Right lobe of liver (tissue), 6 donors: ENCODE results near the gene SRSF9. TPM values are rescaled to one million over a fixed set of nuclear protein-coding genes. Genes with fewer than 3 reads are reported as not detected.

Experiments
- ATAC-seq, 4 donors: fragments of 200-7000 bp; cut with Tn5 transposase; one replicate each; pipeline ENCODE4 v1.9.1; 2020; ENCODE audit warnings: mild to moderate bottlenecking in 4 of 4, moderate library complexity in 4 of 4
- DNase-seq, 3 donors: peaks; one replicate each; pipeline ENCODE4 v3.0.0-alpha.2; 2020
- H3K27ac ChIP-seq, 3 donors: fragments of 200-600 bp; one replicate each; pipeline ENCODE4 v1.8.0; 2022
- H3K27me3 ChIP-seq, 2 donors: fragments of 200-600 bp; one replicate each; pipeline ENCODE4 v1.8.0; 2022
- H3K36me3 ChIP-seq, 4 donors: fragments of 200-600 bp; sonication (generic) in 1 of 4; one replicate each; pipeline versions ENCODE4 v1.5.1 to v1.8.0; 2017 to 2022; ENCODE audit warnings: control low read depth in 1 of 4
- H3K4me1 ChIP-seq, 4 donors: fragments of 200-600 bp; sonication (generic) in 1 of 4; one replicate each; pipeline versions ENCODE4 v1.5.1 to v1.8.0; 2017 to 2022; ENCODE audit warnings: control low read depth in 1 of 4
- H3K4me3 ChIP-seq, 3 donors: fragments of 200-600 bp; one replicate each; pipeline ENCODE4 v1.8.0; 2022
- H3K9me3 ChIP-seq, 4 donors: fragments of 200-600 bp; sonication (generic) in 1 of 4; one replicate each; pipeline versions ENCODE4 v1.5.1 to v1.8.0; 2017 to 2022; ENCODE audit warnings: control low read depth in 1 of 4
- CTCF ChIP-seq, 4 donors: fragments of 200-600 bp in 3 of 4; fragments of 450-650 bp in 1 of 4; IDR thresholded peaks; one replicate each; pipeline versions ENCODE4 v1.5.1 to v1.8.0; 2016 to 2022; ENCODE audit warnings: antibody characterized with exemption in 4 of 4, mild to moderate bottlenecking in 2 of 4
- POLR2A ChIP-seq: fragments of 450-650 bp; IDR thresholded peaks from one replicate; pipeline ENCODE4 v1.6.1; 2017; ENCODE audit warnings: antibody characterized with exemption, mild to moderate bottlenecking
- WGBS: methylation state at CpG from one replicate; pipeline ENCODE4 v1.1.6; 2018; ENCODE audit warnings: low coverage, low lambda C conversion rate; ENCODE audit not compliant: insufficient coverage; ENCODE audit errors: missing lambda C conversion rate; 5-methylcytosine and 5-hydroxymethylcytosine counted together
- intact Hi-C, 2 donors: fragments of 100-400 bp; cut with DNase I; formaldehyde crosslinking; loops; one replicate each; pipeline versions ENCODE4 v1.11.2 to v1.14.1; 2022
- total RNA-seq, 6 experiments: library from RNA; depleted of rRNA in 2 of 6; stranded (reverse); fragments of >200 nt in 2 of 6; fragmentation: NEBNext Ultra II Directional in 3 of 6; extraction: Animal tissue kit (Norgen Biotek cat#: 25700) in 3 of 6; gene quantifications; one replicate each; pipeline versions ENCODE4 v1.1.0 to v1.2.4, GENCODE V29; 2016 to 2023
- donor health status: DM: no; HTN: yes; CAD: no.
- donor health status: DM: no; HTN: no; CAD: no.
- donor health status: DM: no; HTN: no; CAD: no.
- donor health status: DM: no; HTN: yes; CAD: no.
- donor health status: DM: no; HTN: yes; CAD: no.

Gene SRSF9
- total RNA-seq, 6 experiments from 2014 or later, result 36.4 to 63.3 (median 60.2) TPM

GRCh38 chr12:120444676-120445075 is 24.9 kb downstream of the SRSF9 start:
- Histone ChIP-seq H3K9me3 (no peaks in the 10 kb centered on the region), H3K27me3 (no peaks in the 10 kb centered on the region), H3K36me3 (peaks cover 0 to 41% (median 8%) of the 10 kb centered on the region in 4 donors), H3K27ac (no peak overlapping the region), H3K4me3 (no peak overlapping the region), H3K4me1 (peaks cover 0 to 25% (median 9%) of the 10 kb centered on the region in 4 donors)
- TF ChIP-seq CTCF (IDR thresholded peaks at IDR 0.05), result no peak
- no peak for TF ChIP-seq POLR2A
- 89% methylated on average over 2 of the region's 2 CpGs for WGBS
- ATAC-seq, result no peak
- no peak for DNase-seq
- intact Hi-C loops, result no loop called here

GRCh38 chr12:120439646-120440247 is 29.8 kb downstream of the SRSF9 start:
- H3K9me3 ChIP-seq, result no peaks in the 10 kb centered on the region

GRCh38 chr12:120438495-120439198 is 30.9 kb downstream of the SRSF9 start:
- no peaks in the 10 kb centered on the region for H3K9me3 ChIP-seq
- intact Hi-C loops, result no loop called here
- peak in 1 of 4 donors; percentile 2 for ATAC-seq

More at GRCh38 chr12:120439646-120440247, 29.8 kb downstream of the SRSF9 start:
- peak in 2 of 3 donors; percentile 48 to 56 for DNase-seq
- 7% methylated on average over 6 of the region's 6 CpGs for WGBS
- H3K27me3 ChIP-seq, result no peaks in the 10 kb centered on the region
- TF ChIP-seq CTCF (IDR thresholded peaks at IDR 0.05) (peak; percentile 29 to 67 (median 61)), POLR2A (no peak)
- intact Hi-C loops, result no loop called here
- peaks cover 0 to 41% (median 8%) of the 10 kb centered on the region in 4 donors for H3K36me3 ChIP-seq
- peaks cover 0 to 20% (median 3%) of the 10 kb centered on the region in 4 donors for H3K4me1 ChIP-seq
- H3K27ac ChIP-seq, result no peak overlapping the region
- no peak overlapping the region for H3K4me3 ChIP-seq
- ATAC-seq, result peak; percentile 43 to 48 (median 44)

More at GRCh38 chr12:120438495-120439198, 30.9 kb downstream of the SRSF9 start:
- Histone ChIP-seq H3K36me3 (peaks cover 0 to 33% (median 8%) of the 10 kb centered on the region in 4 donors), H3K4me3 (peak overlapping the region; percentile 74 to 99 (median 98)), H3K27ac (peak overlapping the region; percentile 19 to 80 (median 64)), H3K4me1 (peaks cover 0 to 20% (median 3%) of the 10 kb centered on the region in 4 donors), H3K27me3 (no peaks in the 10 kb centered on the region)
- DNase-seq, result peak in 1 of 3 donors; percentile 13
- WGBS, result 18% methylated on average over 17 of the region's 17 CpGs
- TF ChIP-seq CTCF (IDR thresholded peaks at IDR 0.05) (no peak), POLR2A (no peak)
